Panc1 (cell line): ENCODE results near the gene BRPF1. TPM values are rescaled to one million over a fixed set of nuclear protein-coding genes. Genes with fewer than 3 reads are reported as not detected.

Experiments
- ATAC-seq: fragments of 200-7000 bp; cut with Tn5 transposase; 2 replicates; pipeline ENCODE4 v1.9.1; 2020; ENCODE audit warnings: mild to moderate bottlenecking, moderate library complexity
- BruUV-seq: library from RNA; stranded (reverse); fragments of 400-500 nt; replicated peaks from 2 replicates; lab custom pipeline; 2021; lab: Mats Ljungman, UMichigan
- CTCF ChIA-PET: fragments of 300-600 bp; sonication (Branson Sonifier 250); formaldehyde crosslinking; loops from one replicate; lab custom pipeline; 2022; ENCODE audit warnings: antibody characterized with exemption; lab: Charles Lee
- POLR2A ChIA-PET: fragments of 300-600 bp; sonication (Branson Sonifier 250); formaldehyde crosslinking; loops from one replicate; lab custom pipeline; 2022; ENCODE audit warnings: antibody characterized with exemption; lab: Charles Lee
- DNase-seq: peaks from one replicate; pipeline ENCODE4 v3.0.0-alpha.2; 2010; ENCODE audit warnings: low read depth, low spot score
- H3K27ac ChIP-seq: 2 replicates; pipeline ENCODE4 v1.5.1; 2011; ENCODE audit warnings: mild to moderate bottlenecking, low read length, inconsistent platforms
- H3K27me3 ChIP-seq: fragments of 200-500 bp; sonication (Bioruptor generic); 2 replicates; pipeline ENCODE4 v1.6.0; 2014; ENCODE audit warnings: low read length, inconsistent platforms; ENCODE audit not compliant: control insufficient read depth, insufficient read depth
- H3K36me3 ChIP-seq: fragments of 200-500 bp; sonication (Bioruptor generic); 2 replicates; pipeline ENCODE4 v1.5.1; 2014; ENCODE audit warnings: inconsistent platforms, mild to moderate bottlenecking, low read length, moderate library complexity; ENCODE audit not compliant: control insufficient read depth, insufficient read depth
- H3K4me1 ChIP-seq: 2 replicates; pipeline ENCODE4 v1.5.1; 2011; ENCODE audit warnings: inconsistent platforms, mild to moderate bottlenecking, low read length, moderate library complexity; ENCODE audit not compliant: control insufficient read depth, insufficient read depth
- H3K4me3 ChIP-seq, 2 experiments: 2 replicates each; pipeline ENCODE4 v1.5.1; 2011 to 2012; ENCODE audit warnings: low read depth in 2 of 2, low read length in 2 of 2, mild to moderate bottlenecking in 2 of 2, inconsistent platforms in 1 of 2, moderate library complexity in 1 of 2
- H3K9me3 ChIP-seq: fragments of 200-500 bp; sonication (Bioruptor generic); 2 replicates; pipeline ENCODE4 v1.5.1; 2014; ENCODE audit warnings: low read depth, mild to moderate bottlenecking, inconsistent platforms, low read length, moderate library complexity; ENCODE audit not compliant: control insufficient read depth, insufficient read depth
- POLR2AphosphoS5 ChIP-seq: IDR thresholded peaks from 2 replicates; pipeline ENCODE4 v1.6.1; 2012; ENCODE audit warnings: mild to moderate bottlenecking, low read depth, low read length, moderate library complexity
- SIN3A ChIP-seq: IDR thresholded peaks from 2 replicates; pipeline ENCODE4 v1.6.1; 2012; ENCODE audit warnings: low read depth, mild to moderate bottlenecking, low read length, moderate library complexity, borderline replicate concordance; ENCODE audit not compliant: insufficient read depth
- TCF7L2 ChIP-seq: IDR thresholded peaks from 2 replicates; pipeline ENCODE4 v1.6.1; 2011; ENCODE audit warnings: mild to moderate bottlenecking, low read depth, low read length, inconsistent platforms
- in situ Hi-C: cut with HindIII; loops from 2 replicates; pipeline ENCODE4 v1.10.0; 2016; ENCODE audit warnings: low sequenced_read_pairs, low pct_unique_long_range_greater_than_20kb
- intact Hi-C: fragments of 100-400 bp; cut with micrococcal nuclease; formaldehyde crosslinking; loops from one replicate; pipeline ENCODE4 v1.10.0; 2022; ENCODE audit not compliant: unreplicated experiment
- total RNA-seq: library from RNA; stranded (reverse); gene quantifications from one replicate; pipeline ENCODE4 v1.2.1, GENCODE V29; 2021; ENCODE audit not compliant: unreplicated experiment
- TF ChIP-seq, protein P1 (sequence below): fragments of 450-650 bp; IDR thresholded peaks from 2 replicates; pipeline ENCODE4 v1.5.1; 2017; ENCODE audit warnings: mild to moderate bottlenecking
- TF ChIP-seq, protein P2 (sequence below), 2 experiments: IDR thresholded peaks; 2 replicates each; pipeline ENCODE4 v1.6.1; 2011 to 2012; ENCODE audit warnings: low read depth in 2 of 2, control low read depth in 1 of 2, low read length in 1 of 2, mild to moderate bottlenecking in 1 of 2, moderate library complexity in 1 of 2; ENCODE audit not compliant: insufficient read depth in 1 of 2

Gene BRPF1
- total RNA-seq, 1 experiment from 2014 or later = 17.4 TPM

DNA sequence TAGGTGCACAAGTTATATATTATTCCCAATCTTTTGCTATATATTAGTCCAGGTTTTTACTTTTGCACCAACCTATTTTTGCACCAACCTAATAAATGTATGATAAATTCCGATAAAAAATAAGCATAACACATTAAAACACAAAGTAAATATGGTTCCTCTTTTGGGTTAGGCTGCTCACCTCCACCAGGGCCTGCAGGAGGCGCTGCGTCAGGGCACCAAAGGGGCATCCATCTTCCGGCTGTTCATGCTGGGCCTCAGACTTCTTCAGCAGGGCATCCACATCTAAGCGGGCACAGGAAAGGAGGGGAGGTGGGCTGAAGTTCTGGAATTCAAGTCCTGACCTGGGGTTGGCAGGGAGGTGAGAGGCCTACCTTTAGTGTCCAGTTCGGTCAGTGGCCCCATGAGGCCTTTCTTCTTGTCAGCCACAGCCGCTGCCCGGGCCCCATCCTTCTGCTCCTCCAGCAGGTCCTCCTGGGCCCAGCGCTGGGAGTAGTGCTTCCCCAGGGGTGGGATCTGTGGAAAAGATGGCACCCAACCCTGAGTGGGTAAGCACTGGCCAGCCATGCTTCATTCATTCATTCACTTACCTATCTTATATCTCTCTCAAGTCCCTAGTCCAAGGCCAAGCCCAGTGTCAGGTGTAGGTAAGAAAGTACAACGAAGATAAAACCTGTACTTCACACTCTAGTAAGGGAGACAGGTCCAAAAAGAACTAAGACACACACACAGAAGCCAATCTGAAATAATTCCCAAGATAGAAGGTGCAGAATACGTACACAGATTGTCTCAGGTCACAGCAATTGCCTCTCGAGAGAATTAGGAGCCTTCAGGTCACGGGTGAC lies 55.5 kb downstream of the BRPF1 start:
- Histone ChIP-seq H3K4me1 (peaks cover 7% of the 10 kb centered on the region), H3K27me3 (no peaks in the 10 kb centered on the region), H3K36me3 (no peaks in the 10 kb centered on the region; the same call in 1 of the 2 replicates), H3K4me3 (no peak overlapping the region), H3K9me3 (no peaks in the 10 kb centered on the region), H3K27ac (no peak overlapping the region)
- BruUV-seq = no TSS peak
- intact Hi-C loops = no loop called here
- ATAC-seq (no peak), DNase-seq (no peak)
- ChIA-PET POLR2A (no interaction called here), CTCF (no interaction called here)
- TF ChIP-seq TCF7L2 = no peak
- TF ChIP-seq, protein P1, sequence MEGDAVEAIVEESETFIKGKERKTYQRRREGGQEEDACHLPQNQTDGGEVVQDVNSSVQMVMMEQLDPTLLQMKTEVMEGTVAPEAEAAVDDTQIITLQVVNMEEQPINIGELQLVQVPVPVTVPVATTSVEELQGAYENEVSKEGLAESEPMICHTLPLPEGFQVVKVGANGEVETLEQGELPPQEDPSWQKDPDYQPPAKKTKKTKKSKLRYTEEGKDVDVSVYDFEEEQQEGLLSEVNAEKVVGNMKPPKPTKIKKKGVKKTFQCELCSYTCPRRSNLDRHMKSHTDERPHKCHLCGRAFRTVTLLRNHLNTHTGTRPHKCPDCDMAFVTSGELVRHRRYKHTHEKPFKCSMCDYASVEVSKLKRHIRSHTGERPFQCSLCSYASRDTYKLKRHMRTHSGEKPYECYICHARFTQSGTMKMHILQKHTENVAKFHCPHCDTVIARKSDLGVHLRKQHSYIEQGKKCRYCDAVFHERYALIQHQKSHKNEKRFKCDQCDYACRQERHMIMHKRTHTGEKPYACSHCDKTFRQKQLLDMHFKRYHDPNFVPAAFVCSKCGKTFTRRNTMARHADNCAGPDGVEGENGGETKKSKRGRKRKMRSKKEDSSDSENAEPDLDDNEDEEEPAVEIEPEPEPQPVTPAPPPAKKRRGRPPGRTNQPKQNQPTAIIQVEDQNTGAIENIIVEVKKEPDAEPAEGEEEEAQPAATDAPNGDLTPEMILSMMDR = peak; percentile 78
- in situ Hi-C loops = no loop called here

DNA sequence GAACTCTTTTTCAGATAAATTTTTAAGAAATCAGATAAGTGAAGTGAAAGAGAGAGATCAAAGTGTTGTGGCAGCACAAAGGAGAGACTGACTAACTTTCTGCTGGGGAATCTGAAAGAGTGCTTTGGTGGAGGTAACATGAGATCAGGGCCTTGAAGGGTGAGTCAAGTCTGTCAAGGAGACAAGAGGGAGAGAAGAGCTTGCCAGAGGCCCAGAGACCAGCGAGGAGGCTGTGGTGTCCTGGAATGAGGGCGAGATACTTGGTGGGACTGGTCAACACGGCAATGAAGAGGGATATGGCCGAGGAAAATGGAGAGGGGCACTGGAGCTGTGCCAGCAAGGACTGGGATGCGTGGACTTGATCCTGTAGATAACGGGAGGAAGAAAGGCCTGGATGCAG lies 56.2 kb downstream of the BRPF1 start:
- H3K27me3 ChIP-seq = no peaks in the 10 kb centered on the region
- BruUV-seq = no TSS peak
- TF ChIP-seq TCF7L2 = no peak
- TF ChIP-seq, protein P1 = no peak
- no peak for TF ChIP-seq POLR2AphosphoS5
- TF ChIP-seq SIN3A = no peak
- TF ChIP-seq, protein P2, sequence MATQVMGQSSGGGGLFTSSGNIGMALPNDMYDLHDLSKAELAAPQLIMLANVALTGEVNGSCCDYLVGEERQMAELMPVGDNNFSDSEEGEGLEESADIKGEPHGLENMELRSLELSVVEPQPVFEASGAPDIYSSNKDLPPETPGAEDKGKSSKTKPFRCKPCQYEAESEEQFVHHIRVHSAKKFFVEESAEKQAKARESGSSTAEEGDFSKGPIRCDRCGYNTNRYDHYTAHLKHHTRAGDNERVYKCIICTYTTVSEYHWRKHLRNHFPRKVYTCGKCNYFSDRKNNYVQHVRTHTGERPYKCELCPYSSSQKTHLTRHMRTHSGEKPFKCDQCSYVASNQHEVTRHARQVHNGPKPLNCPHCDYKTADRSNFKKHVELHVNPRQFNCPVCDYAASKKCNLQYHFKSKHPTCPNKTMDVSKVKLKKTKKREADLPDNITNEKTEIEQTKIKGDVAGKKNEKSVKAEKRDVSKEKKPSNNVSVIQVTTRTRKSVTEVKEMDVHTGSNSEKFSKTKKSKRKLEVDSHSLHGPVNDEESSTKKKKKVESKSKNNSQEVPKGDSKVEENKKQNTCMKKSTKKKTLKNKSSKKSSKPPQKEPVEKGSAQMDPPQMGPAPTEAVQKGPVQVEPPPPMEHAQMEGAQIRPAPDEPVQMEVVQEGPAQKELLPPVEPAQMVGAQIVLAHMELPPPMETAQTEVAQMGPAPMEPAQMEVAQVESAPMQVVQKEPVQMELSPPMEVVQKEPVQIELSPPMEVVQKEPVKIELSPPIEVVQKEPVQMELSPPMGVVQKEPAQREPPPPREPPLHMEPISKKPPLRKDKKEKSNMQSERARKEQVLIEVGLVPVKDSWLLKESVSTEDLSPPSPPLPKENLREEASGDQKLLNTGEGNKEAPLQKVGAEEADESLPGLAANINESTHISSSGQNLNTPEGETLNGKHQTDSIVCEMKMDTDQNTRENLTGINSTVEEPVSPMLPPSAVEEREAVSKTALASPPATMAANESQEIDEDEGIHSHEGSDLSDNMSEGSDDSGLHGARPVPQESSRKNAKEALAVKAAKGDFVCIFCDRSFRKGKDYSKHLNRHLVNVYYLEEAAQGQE (IDR thresholded peaks at IDR 0.05; ENCODE audit: insufficient read depth in 1 of 2, low read depth in 2 of 2, low read length in 1 of 2) = no peak
- POLR2A ChIA-PET = interaction anchor here (0.7 kb wide), 1 partner anchor 42 kb away, joined by 6 read pairs; no protein-coding TSS in a partner anchor
- no peak overlapping the region for H3K4me3 ChIP-seq
- in situ Hi-C loops = no loop called here
- H3K9me3 ChIP-seq = no peaks in the 10 kb centered on the region
- H3K4me1 ChIP-seq = peaks cover 7% of the 10 kb centered on the region
- CTCF ChIA-PET = interaction anchor here (0.6 kb wide), 1 partner anchor 145 kb away, joined by 3 read pairs; no protein-coding TSS in a partner anchor
- intact Hi-C loops = no loop called here
- DNase-seq (no peak), ATAC-seq (no peak)
- H3K27ac ChIP-seq = no peak overlapping the region
- no peaks in the 10 kb centered on the region; the same call in 1 of the 2 replicates for H3K36me3 ChIP-seq
